K562 (cell line): Measurements from ENCODE around the gene MCM9. TPM values are rescaled to one million over a fixed set of nuclear protein-coding genes. Genes with fewer than 3 reads are reported as not detected.

Source experiments
- ATAC-seq: fragments of 200-7000 bp; cut with Tn5 transposase; 3 replicates; pipeline ENCODE4 v1.9.1; 2020; ENCODE audit warnings: moderate library complexity
- BruUV-seq: library from RNA; stranded (reverse); fragments of 400-500 nt; replicated peaks from 2 replicates; lab custom pipeline; 2021; lab: Mats Ljungman, UMichigan
- CTCF ChIA-PET: fragments of 300-600 bp; formaldehyde crosslinking; extraction: SDS; loops from one replicate; lab custom pipeline; 2021; ENCODE audit warnings: low intra/inter-chr PET ratio; lab: Yijun Ruan, JAX
- POLR2A ChIA-PET: fragments of 300-600, 350-650 bp; sonication (Branson Sonifier 250); formaldehyde crosslinking; extraction: SDS; loops from one replicate; lab custom pipeline; 2021; ENCODE audit warnings: antibody characterized with exemption, inconsistent platforms; lab: Yijun Ruan, JAX
- DNase-seq, 4 experiments: peaks; one replicate each; pipeline versions ENCODE4 v3.0.0 to v3.0.0-alpha.2; 2011 to 2018; ENCODE audit warnings: low spot score in 3 of 4, mixed read lengths in 3 of 4; ENCODE audit errors: extremely low read depth in 1 of 4
- FAIRE-seq: peaks from 2 replicates; lab custom pipeline; 2011; peaks lifted over from hg19 to GRCh38; lab: Jason Lieb, UNC
- H2AFZ ChIP-seq: 2 replicates; pipeline ENCODE4 v1.6.0; 2011; ENCODE audit warnings: low read depth, low read length, control low read depth, inconsistent platforms
- H3K27ac ChIP-seq: fragments of 200-600 bp; 3 replicates; pipeline ENCODE4 v1.8.0; 2011; ENCODE audit warnings: low read depth, mild to moderate bottlenecking, control low read depth, inconsistent platforms, low read length, moderate library complexity, mixed read lengths; ENCODE audit errors: extremely low read depth
- H3K27me3 ChIP-seq, 2 experiments: fragments of 300-600 bp in 1 of 2; 2 replicates in 1 of 2; 3 replicates in 1 of 2; pipeline versions ENCODE4 v1.6.0 to v1.8.0; 2011; ENCODE audit warnings: inconsistent platforms in 2 of 2, low read length in 2 of 2, mild to moderate bottlenecking in 1 of 2, mixed read lengths in 1 of 2, moderate library complexity in 1 of 2; ENCODE audit not compliant: control insufficient read depth in 2 of 2, insufficient read depth in 2 of 2
- H3K36me3 ChIP-seq: fragments of 300-600 bp; 3 replicates; pipeline ENCODE4 v1.8.0; 2011; ENCODE audit warnings: mild to moderate bottlenecking, low read length, inconsistent platforms; ENCODE audit not compliant: control insufficient read depth, insufficient read depth
- H3K4me1 ChIP-seq, 2 experiments: fragments of 200-600 bp in 1 of 2; replicated peaks in 1 of 2; 2 replicates in 1 of 2; 3 replicates in 1 of 2; pipeline versions ENCODE4 v1.5.1 to v1.8.0; 2011; ENCODE audit warnings: inconsistent platforms in 2 of 2, low read length in 2 of 2, mild to moderate bottlenecking in 1 of 2, mixed read lengths in 1 of 2, moderate library complexity in 1 of 2; ENCODE audit not compliant: control insufficient read depth in 2 of 2, insufficient read depth in 2 of 2
- H3K4me2 ChIP-seq: 2 replicates; pipeline ENCODE4 v1.6.1; 2011; ENCODE audit warnings: low read length, control low read depth, inconsistent platforms, mixed read lengths; ENCODE audit not compliant: insufficient read depth
- H3K4me3 ChIP-seq: fragments of 200-600 bp; sonication (generic), shearing (Covaris generic); 2 replicates; pipeline ENCODE4 v1.5.1; 2016; ENCODE audit warnings: control low read depth, inconsistent platforms
- H3K79me2 ChIP-seq: fragments of 200-600 bp; 3 replicates; pipeline ENCODE4 v1.8.0; 2011; ENCODE audit warnings: low read length, inconsistent platforms; ENCODE audit not compliant: control insufficient read depth, insufficient read depth
- H3K9ac ChIP-seq, 2 experiments: 2 replicates each; pipeline versions ENCODE4 v1.6.0 to v1.6.1; 2011; ENCODE audit warnings: low read depth in 2 of 2, low read length in 2 of 2, control low read depth in 1 of 2, inconsistent platforms in 1 of 2, mild to moderate bottlenecking in 1 of 2, mixed read lengths in 1 of 2; ENCODE audit not compliant: insufficient read depth in 1 of 2
- H3K9me1 ChIP-seq: one replicate; pipeline ENCODE4 v1.6.0; 2011; ENCODE audit warnings: inconsistent platforms, mild to moderate bottlenecking, low read length, moderate library complexity; ENCODE audit not compliant: control insufficient read depth, insufficient read depth
- H3K9me3 ChIP-seq: replicated peaks from 2 replicates; pipeline ENCODE4 v1.5.1; 2011; ENCODE audit warnings: low read depth, low read length, inconsistent platforms; ENCODE audit not compliant: control insufficient read depth, insufficient read depth
- H4K20me1 ChIP-seq: replicated peaks from 2 replicates; pipeline ENCODE4 v1.6.1; 2011; ENCODE audit warnings: low read length, inconsistent platforms, mixed read lengths; ENCODE audit not compliant: control insufficient read depth, insufficient read depth
- DPF2 ChIP-seq: fragments of 450-650 bp; IDR thresholded peaks from 2 replicates; pipeline ENCODE4 v1.6.1; 2016
- HDAC8 ChIP-seq: fragments of 450-650 bp; IDR thresholded peaks from 2 replicates; pipeline ENCODE4 v1.6.1; 2016; ENCODE audit warnings: mild to moderate bottlenecking, missing genetic modification characterization, moderate library complexity, missing compliant biosample characterization
- HIVEP1 ChIP-seq: fragments of 250-450 bp; sonication (Bioruptor Pico); IDR thresholded peaks from 2 replicates; pipeline ENCODE4 v1.4.0; 2020; ENCODE audit warnings: mild to moderate bottlenecking
- KLF16 ChIP-seq: IDR thresholded peaks from 2 replicates; pipeline ENCODE4 v1.6.1; 2016; ENCODE audit warnings: antibody characterized with exemption
- RB1 ChIP-seq: fragments of 450-650 bp; IDR thresholded peaks from 2 replicates; pipeline ENCODE4 v1.6.1; 2017; ENCODE audit warnings: low read depth, mild to moderate bottlenecking
- SMARCB1 ChIP-seq: IDR thresholded peaks from 2 replicates; pipeline ENCODE4 v1.6.1; 2011; ENCODE audit warnings: improper control_type of control experiment, low read depth; ENCODE audit not compliant: insufficient read length
- SPI1 ChIP-seq: IDR thresholded peaks from 2 replicates; pipeline ENCODE4 v1.6.1; 2011; ENCODE audit warnings: low read depth, low read length, control low read depth, borderline replicate concordance
- WGBS: fragments of 100-300 bp; shearing (Covaris generic); methylation state at CpG from one replicate; pipeline ENCODE4 v1.1.6; 2016; ENCODE audit warnings: low coverage, mixed read lengths; ENCODE audit not compliant: insufficient coverage; ENCODE audit errors: missing lambda C conversion rate; 5-methylcytosine and 5-hydroxymethylcytosine counted together
- in situ Hi-C: fragments of 300-500 bp; cut with MboI; formaldehyde crosslinking; loops from 4 replicates; pipeline ENCODE4 v1.15.0; 2018; ENCODE audit warnings: inconsistent platforms, mixed read lengths
- intact Hi-C: fragments of 100-400 bp; cut with micrococcal nuclease; formaldehyde crosslinking; loops from 2 replicates; pipeline ENCODE4 v1.14.2; 2022
- polyA plus RNA-seq, 8 experiments: library from polyadenylated mRNA; depleted of rRNA in 4 of 8; stranded (reverse) in 5 of 8; unstranded in 3 of 8; fragments of >200 nt; fragmentation: Nextera tagmentation in 2 of 8; fragmentation: Illumina TruSeq in 1 of 8; extraction: Ambion mirVana in 2 of 8; extraction: Trizol in 1 of 8; gene quantifications; 2 replicates each; pipeline versions ENCODE4 v1.2.1 to v1.2.3, GENCODE V29; 2011 to 2014; ENCODE audit warnings: inconsistent platforms in 1 of 8, missing spikeins in 1 of 8
- total RNA-seq, 7 experiments: library from RNA; depleted of rRNA in 6 of 7; stranded (reverse); fragments of >200 nt in 6 of 7; fragmentation: Illumina TruSeq in 2 of 7; extraction: Trizol in 2 of 7; gene quantifications; 2 replicates each; pipeline versions ENCODE4 v1.2.1 to v1.2.3, GENCODE V29; 2011 to 2021; ENCODE audit warnings: low replicate concordance in 1 of 7
- TF ChIP-seq, protein P1 (sequence below): sonication (generic); IDR thresholded peaks from 2 replicates; pipeline ENCODE4 v1.6.1; 2016
- TF ChIP-seq, protein P2 (sequence below): fragments of 450-650 bp; IDR thresholded peaks from 2 replicates; pipeline ENCODE4 v1.6.1; 2016
- TF ChIP-seq, protein P3 (sequence below): sonication (generic); formaldehyde crosslinking; IDR thresholded peaks from 2 replicates; pipeline ENCODE4 v1.8.1; 2023; ENCODE audit warnings: mild to moderate bottlenecking, missing genetic modification reagents
- TF ChIP-seq, protein P4 (sequence below), 2 experiments: IDR thresholded peaks in 1 of 2; conservative IDR thresholded peaks in 1 of 2; 2 replicates each; pipeline ENCODE4 v1.6.1; 2016; ENCODE audit warnings: low read depth in 2 of 2, mild to moderate bottlenecking in 1 of 2, missing compliant biosample characterization in 1 of 2, missing genetic modification characterization in 1 of 2, moderate library complexity in 1 of 2

MCM9 gene
- total and polyA plus RNA-seq, 9 of the 15 experiments (the other 6 are each of a cell fraction or from before 2014, with no cell fraction given): 4.8 to 16.7 (median 11.6) TPM

DNA sequence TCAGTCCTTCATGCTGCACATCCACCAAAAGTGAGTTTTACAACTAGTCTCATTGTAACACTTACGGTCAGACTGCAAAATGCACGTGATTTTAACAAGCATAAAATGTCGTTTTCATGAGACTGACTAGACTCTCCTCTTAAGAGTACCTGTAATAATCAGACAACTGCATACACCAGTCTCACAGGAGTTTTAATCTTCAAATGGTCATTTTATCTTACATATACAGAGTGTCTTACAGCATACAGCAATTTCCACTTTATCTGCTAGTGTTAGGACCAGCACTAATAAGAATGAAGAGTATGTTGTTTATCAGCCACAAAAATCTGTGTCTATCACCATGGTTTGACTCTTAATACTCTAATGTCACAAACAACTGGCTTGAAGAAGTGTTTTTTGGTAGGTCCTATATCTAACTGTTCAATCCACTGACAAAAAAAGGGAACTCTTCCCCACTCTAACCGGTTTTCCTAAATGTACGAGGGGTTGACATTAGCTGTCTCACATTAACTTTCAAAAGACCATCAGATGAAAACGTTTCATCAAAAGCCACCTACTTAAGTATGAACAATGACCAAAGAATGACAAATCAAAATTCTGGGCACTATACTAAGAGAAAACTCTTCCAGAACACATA lies 42.5 kb downstream of the MCM9 start:
- 2% methylated on average over 6 of the region's 6 CpGs for WGBS
- H2AFZ ChIP-seq: peak overlapping the region; percentile 97
- POLR2A ChIA-PET: interaction anchor here (1.0 to 4.0 kb wide), 6 partner anchors 9 to 31 kb away, joined by 3 to 24 read pairs (median 4); no protein-coding TSS in a partner anchor
- no peaks in the 10 kb centered on the region for H3K9me3 ChIP-seq
- peak overlapping the region; percentile 92 for H3K27ac ChIP-seq
- no TSS peak for BruUV-seq
- intact Hi-C loops: loop anchor here (2.0 to 10.0 kb wide), 5 partner anchors 90 to 455 kb away; partner anchors contain the start of genes CEP85L, FAM184A and MAN1A1
- H3K4me3 ChIP-seq: peak overlapping the region; percentile 72
- H3K79me2 ChIP-seq: peaks cover 68% of the 10 kb centered on the region
- peak overlapping the region; percentile 91 for H3K4me2 ChIP-seq
- CTCF ChIA-PET: no interaction called here
- DNase-seq: peak in 2 of 4 experiments; percentile 10 to 45
- no peaks in the 10 kb centered on the region for H4K20me1 ChIP-seq
- no peak for ATAC-seq
- peak; percentile 70 for FAIRE-seq
- H3K9ac ChIP-seq: peak overlapping the region in 1 of 2 experiments; percentile 91; a peak in 2 of 4 replicates
- in situ Hi-C loops: no loop called here
- H3K9me1 ChIP-seq: no peaks in the 10 kb centered on the region
- peaks cover 15 to 31% of the 10 kb centered on the region in 2 experiments for H3K4me1 ChIP-seq
- H3K27me3 ChIP-seq: no peaks in the 10 kb centered on the region
- peaks cover 5% of the 10 kb centered on the region; the same call in 1 of the 3 replicates for H3K36me3 ChIP-seq
- TF ChIP-seq HIVEP1 (CRISPR knock-in tag) (no peak), KLF16 (peak; percentile 41; the same call in 1 of the 2 replicates), HDAC8 (tag) (no peak), DPF2 (peak; percentile 65; the same call in 1 of the 2 replicates), SPI1 (peak; percentile 70), SMARCB1 (no peak), RB1 (no peak)
- TF ChIP-seq, protein P1, sequence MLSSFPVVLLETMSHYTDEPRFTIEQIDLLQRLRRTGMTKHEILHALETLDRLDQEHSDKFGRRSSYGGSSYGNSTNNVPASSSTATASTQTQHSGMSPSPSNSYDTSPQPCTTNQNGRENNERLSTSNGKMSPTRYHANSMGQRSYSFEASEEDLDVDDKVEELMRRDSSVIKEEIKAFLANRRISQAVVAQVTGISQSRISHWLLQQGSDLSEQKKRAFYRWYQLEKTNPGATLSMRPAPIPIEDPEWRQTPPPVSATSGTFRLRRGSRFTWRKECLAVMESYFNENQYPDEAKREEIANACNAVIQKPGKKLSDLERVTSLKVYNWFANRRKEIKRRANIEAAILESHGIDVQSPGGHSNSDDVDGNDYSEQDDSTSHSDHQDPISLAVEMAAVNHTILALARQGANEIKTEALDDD: 0 out of 2 replicates have a peak, but pooled peaks have one; percentile 23
- TF ChIP-seq, protein P2, sequence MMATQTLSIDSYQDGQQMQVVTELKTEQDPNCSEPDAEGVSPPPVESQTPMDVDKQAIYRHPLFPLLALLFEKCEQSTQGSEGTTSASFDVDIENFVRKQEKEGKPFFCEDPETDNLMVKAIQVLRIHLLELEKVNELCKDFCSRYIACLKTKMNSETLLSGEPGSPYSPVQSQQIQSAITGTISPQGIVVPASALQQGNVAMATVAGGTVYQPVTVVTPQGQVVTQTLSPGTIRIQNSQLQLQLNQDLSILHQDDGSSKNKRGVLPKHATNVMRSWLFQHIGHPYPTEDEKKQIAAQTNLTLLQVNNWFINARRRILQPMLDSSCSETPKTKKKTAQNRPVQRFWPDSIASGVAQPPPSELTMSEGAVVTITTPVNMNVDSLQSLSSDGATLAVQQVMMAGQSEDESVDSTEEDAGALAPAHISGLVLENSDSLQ: 0 out of 2 replicates have a peak, but pooled peaks have one; percentile 13
- TF ChIP-seq, protein P3, sequence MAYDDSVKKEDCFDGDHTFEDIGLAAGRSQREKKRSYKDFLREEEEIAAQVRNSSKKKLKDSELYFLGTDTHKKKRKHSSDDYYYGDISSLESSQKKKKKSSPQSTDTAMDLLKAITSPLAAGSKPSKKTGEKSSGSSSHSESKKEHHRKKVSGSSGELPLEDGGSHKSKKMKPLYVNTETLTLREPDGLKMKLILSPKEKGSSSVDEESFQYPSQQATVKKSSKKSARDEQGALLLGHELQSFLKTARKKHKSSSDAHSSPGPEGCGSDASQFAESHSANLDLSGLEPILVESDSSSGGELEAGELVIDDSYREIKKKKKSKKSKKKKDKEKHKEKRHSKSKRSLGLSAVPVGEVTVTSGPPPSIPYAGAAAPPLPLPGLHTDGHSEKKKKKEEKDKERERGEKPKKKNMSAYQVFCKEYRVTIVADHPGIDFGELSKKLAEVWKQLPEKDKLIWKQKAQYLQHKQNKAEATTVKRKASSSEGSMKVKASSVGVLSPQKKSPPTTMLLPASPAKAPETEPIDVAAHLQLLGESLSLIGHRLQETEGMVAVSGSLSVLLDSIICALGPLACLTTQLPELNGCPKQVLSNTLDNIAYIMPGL (CRISPR knock-in tag): no peak
- TF ChIP-seq, protein P4, sequence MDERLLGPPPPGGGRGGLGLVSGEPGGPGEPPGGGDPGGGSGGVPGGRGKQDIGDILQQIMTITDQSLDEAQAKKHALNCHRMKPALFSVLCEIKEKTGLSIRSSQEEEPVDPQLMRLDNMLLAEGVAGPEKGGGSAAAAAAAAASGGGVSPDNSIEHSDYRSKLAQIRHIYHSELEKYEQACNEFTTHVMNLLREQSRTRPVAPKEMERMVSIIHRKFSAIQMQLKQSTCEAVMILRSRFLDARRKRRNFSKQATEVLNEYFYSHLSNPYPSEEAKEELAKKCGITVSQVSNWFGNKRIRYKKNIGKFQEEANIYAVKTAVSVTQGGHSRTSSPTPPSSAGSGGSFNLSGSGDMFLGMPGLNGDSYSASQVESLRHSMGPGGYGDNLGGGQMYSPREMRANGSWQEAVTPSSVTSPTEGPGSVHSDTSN (CRISPR knock-in tag; IDR thresholded peaks at IDR 0.05; ENCODE audit: low read depth): no peak
- TF ChIP-seq, protein P4 (tag; conservative IDR thresholded peaks at IDR 0.05; ENCODE audit: low read depth): peak; percentile 14; the same call in 1 of the 2 replicates
